Liver (tissue), 9 donors: ENCODE data around the gene DAPK2. TPM values are rescaled to one million over a fixed set of nuclear protein-coding genes. Genes with fewer than 3 reads are reported as not detected.

Source experiments
- DNase-seq: peaks from one replicate; pipeline ENCODE4 v3.0.0-alpha.2; 2017; ENCODE audit warnings: low spot score
- H3K27ac ChIP-seq, 2 donors: one replicate each; pipeline ENCODE4 v1.7.0; 2013; ENCODE audit warnings: inconsistent platforms in 2 of 2, low read length in 2 of 2, control low read depth in 1 of 2, low read depth in 1 of 2, mild to moderate bottlenecking in 1 of 2
- H3K27me3 ChIP-seq, 4 donors: one replicate each; pipeline versions ENCODE4 v1.6.1 to v1.7.0; 2013; ENCODE audit warnings: low read length in 3 of 4, inconsistent platforms in 1 of 4, mild to moderate bottlenecking in 1 of 4, moderate library complexity in 1 of 4; ENCODE audit not compliant: control insufficient read depth in 4 of 4, insufficient read depth in 4 of 4
- H3K36me3 ChIP-seq, 4 donors: one replicate each; pipeline versions ENCODE4 v1.6.1 to v1.7.0; 2013; ENCODE audit warnings: low read length in 3 of 4, mild to moderate bottlenecking in 3 of 4, low read depth in 1 of 4, moderate library complexity in 1 of 4; ENCODE audit not compliant: control insufficient read depth in 4 of 4, insufficient read depth in 3 of 4
- H3K4me1 ChIP-seq, 4 donors: one replicate each; pipeline versions ENCODE4 v1.6.1 to v1.7.0; 2013; ENCODE audit warnings: low read length in 3 of 4, mild to moderate bottlenecking in 3 of 4, moderate library complexity in 1 of 4; ENCODE audit not compliant: control insufficient read depth in 4 of 4, insufficient read depth in 4 of 4
- H3K4me3 ChIP-seq, 3 donors: one replicate each; pipeline versions ENCODE4 v1.6.1 to v1.7.0; 2013; ENCODE audit warnings: low read length in 3 of 3, control low read depth in 1 of 3, low read depth in 1 of 3, mild to moderate bottlenecking in 1 of 3
- H3K9ac ChIP-seq, 2 donors: one replicate each; pipeline ENCODE4 v1.7.0; 2013; ENCODE audit warnings: low read length in 2 of 2, mild to moderate bottlenecking in 2 of 2, moderate library complexity in 2 of 2, control low read depth in 1 of 2, low read depth in 1 of 2
- H3K9me3 ChIP-seq, 4 donors: one replicate each; pipeline versions ENCODE4 v1.6.1 to v1.7.0; 2013; ENCODE audit warnings: low read length in 3 of 4; ENCODE audit not compliant: control insufficient read depth in 4 of 4
- ATF3 ChIP-seq: IDR thresholded peaks from 2 replicates; pipeline ENCODE4 v1.6.1; 2016; ENCODE audit warnings: antibody characterized with exemption
- CTCF ChIP-seq: fragments of 150-350 bp; IDR thresholded peaks from 2 replicates; pipeline ENCODE4 v1.5.1; 2017; ENCODE audit warnings: improper control_type of control experiment, low read depth, low read length; ENCODE audit not compliant: missing input control
- FOXA1 ChIP-seq: IDR thresholded peaks from 2 replicates; pipeline ENCODE4 v1.6.1; 2016; ENCODE audit warnings: antibody characterized with exemption
- FOXA2 ChIP-seq: IDR thresholded peaks from 2 replicates; pipeline ENCODE4 v1.6.1; 2016; ENCODE audit warnings: antibody characterized with exemption
- HNF4A ChIP-seq, 2 donors: conservative IDR thresholded peaks; 2 replicates each; pipeline ENCODE4 v1.6.1; 2016; ENCODE audit warnings: antibody characterized with exemption in 2 of 2, mild to moderate bottlenecking in 2 of 2
- HNF4G ChIP-seq: IDR thresholded peaks from 2 replicates; pipeline ENCODE4 v1.6.1; 2016; ENCODE audit warnings: antibody characterized with exemption
- JUND ChIP-seq, 2 donors: IDR thresholded peaks; 2 replicates each; pipeline ENCODE4 v1.6.1; 2016; ENCODE audit warnings: antibody characterized with exemption in 2 of 2
- NR2F2 ChIP-seq: IDR thresholded peaks from 2 replicates; pipeline ENCODE4 v1.6.1; 2016; ENCODE audit warnings: antibody characterized with exemption
- RAD21 ChIP-seq, 2 donors: IDR thresholded peaks; 2 replicates each; pipeline ENCODE4 v1.6.1; 2016; ENCODE audit warnings: antibody characterized with exemption in 2 of 2, mild to moderate bottlenecking in 2 of 2
- REST ChIP-seq: IDR thresholded peaks from 2 replicates; pipeline ENCODE4 v1.6.1; 2016; ENCODE audit warnings: antibody characterized with exemption, mild to moderate bottlenecking
- RXRA ChIP-seq, 2 donors: IDR thresholded peaks; 2 replicates each; pipeline ENCODE4 v1.6.1; 2017 to 2018; ENCODE audit warnings: antibody characterized with exemption in 2 of 2, mild to moderate bottlenecking in 1 of 2
- ZBTB33 ChIP-seq: IDR thresholded peaks from 2 replicates; pipeline ENCODE4 v1.6.1; 2016; ENCODE audit warnings: antibody characterized with exemption
- WGBS: extraction: QIAGEN DNeasy Blood & Tissue Kit; methylation state at CpG from one replicate; pipeline ENCODE4 v1.1.7; 2013; 5-methylcytosine and 5-hydroxymethylcytosine counted together
- polyA plus RNA-seq, 2 donors: library from polyadenylated mRNA; stranded (reverse) in 1 of 2; unstranded in 1 of 2; fragments of 200-250 nt in 1 of 2; fragments of >200 nt in 1 of 2; fragmentation: Nextera tagmentation in 1 of 2; extraction: Ambion mirVana in 1 of 2; gene quantifications; one replicate each; pipeline versions ENCODE4 v1.2.1 to v1.2.3, GENCODE V29; 2013 to 2015
- total RNA-seq, 2 donors: library from RNA; depleted of rRNA; stranded (reverse); fragments of >200 nt; gene quantifications; one replicate each; pipeline ENCODE4 v1.2.3, GENCODE V29; 2014
- donor health status: healthy.
- donor health status: healthy.
- donor health status: healthy.
- donor health status: healthy.
- donor health status: healthy.

The DAPK2 gene
- total and polyA plus RNA-seq, 4 donors = 1.0 to 3.6 (median 1.1) TPM

GRCh38 chr15:63879211-63879610 lies 167.1 kb downstream of the DAPK2 start:
- Histone ChIP-seq H3K27me3 (no peaks in the 10 kb centered on the region), H3K4me1 (peaks cover 2 to 26% (median 18%) of the 10 kb centered on the region in 4 donors), H3K4me3 (no peak overlapping the region), H3K9me3 (no peaks in the 10 kb centered on the region), H3K27ac (no peak overlapping the region), H3K36me3 (no peaks in the 10 kb centered on the region), H3K9ac (no peak overlapping the region)
- WGBS = 86% methylated on average over 3 of the region's 3 CpGs
- no peak for DNase-seq
- TF ChIP-seq HNF4G = no peak
- no peak for TF ChIP-seq FOXA1
- no peak for TF ChIP-seq ZBTB33

GRCh38 chr15:63877713-63878271 lies 168.5 kb downstream of the DAPK2 start:
- WGBS = 95% methylated on average over 5 of the region's 5 CpGs
- no peak for DNase-seq
- no peaks in the 10 kb centered on the region for H3K27me3 ChIP-seq
- no peak overlapping the region for H3K9ac ChIP-seq
- H3K27ac ChIP-seq = no peak overlapping the region
- H3K9me3 ChIP-seq = no peaks in the 10 kb centered on the region
- no peak overlapping the region for H3K4me3 ChIP-seq
- no peak for TF ChIP-seq HNF4A (conservative IDR thresholded peaks at IDR 0.05)
- no peak for TF ChIP-seq JUND (IDR thresholded peaks at IDR 0.05)
- TF ChIP-seq FOXA1 = no peak
- no peak for TF ChIP-seq HNF4G
- H3K36me3 ChIP-seq = no peaks in the 10 kb centered on the region
- peaks cover 2 to 16% (median 13%) of the 10 kb centered on the region in 4 donors for H3K4me1 ChIP-seq

GRCh38 chr15:63876085-63876662 lies 170.1 kb downstream of the DAPK2 start:
- DNase-seq = no peak
- Histone ChIP-seq H3K36me3 (no peaks in the 10 kb centered on the region), H3K9ac (no peak overlapping the region), H3K27ac (no peak overlapping the region), H3K4me1 (no peaks in the 10 kb centered on the region), H3K4me3 (no peak overlapping the region), H3K9me3 (no peaks in the 10 kb centered on the region), H3K27me3 (no peaks in the 10 kb centered on the region)
- 62% methylated on average over 9 of the region's 9 CpGs for WGBS
- TF ChIP-seq RAD21 (IDR thresholded peaks at IDR 0.05) = no peak
- TF ChIP-seq CTCF = no peak
- no peak for TF ChIP-seq FOXA2
- no peak for TF ChIP-seq ATF3
- TF ChIP-seq FOXA1 = no peak
- no peak for TF ChIP-seq NR2F2
- TF ChIP-seq RXRA (IDR thresholded peaks at IDR 0.05) = no peak
- no peak for TF ChIP-seq REST
